Naive thymus-derived CD8-positive, alpha-beta T cell (primary cell): Measurements from ENCODE around the gene TTC23. TPM values are rescaled to one million over a fixed set of nuclear protein-coding genes. Genes with fewer than 3 reads are reported as not detected.

Source experiments
- ATAC-seq, 2 donors: fragments of 150-1000 bp; cut with Tn5 transposase in 1 of 2; sonication (Bioruptor Pico), chemical (Tn5 transposase) in 1 of 2; 1 replicate in 1 of 2; 2 replicates in 1 of 2; pipeline ENCODE4 v1.10.0; 2021; ENCODE audit warnings: mild to moderate bottlenecking in 2 of 2, moderate library complexity in 2 of 2
- POLR2A ChIA-PET: fragments of 350-600 bp; sonication (Branson Sonifier 250); formaldehyde crosslinking; loops from one replicate; lab custom pipeline; 2021; ENCODE audit warnings: antibody characterized with exemption; lab: Charles Lee
- DNase-seq, 10 donors: peaks; one replicate each; pipeline versions ENCODE4 v3.0.0 to v3.0.0-alpha.2; 2020 to 2022
- H3K27ac Mint-ChIP-seq, 10 donors: one replicate each; pipeline ENCODE4 v1.8.0; 2020 to 2022; ENCODE audit warnings: mild to moderate bottlenecking in 10 of 10, mixed read lengths in 10 of 10, moderate library complexity in 4 of 10, inconsistent platforms in 1 of 10
- H3K27me3 Mint-ChIP-seq, 5 donors: one replicate each; pipeline ENCODE4 v1.8.0; 2021 to 2022; ENCODE audit warnings: mixed read lengths in 5 of 5
- H3K36me3 Mint-ChIP-seq, 3 donors: one replicate each; pipeline ENCODE4 v1.8.0; 2020 to 2022; ENCODE audit warnings: mixed read lengths in 3 of 3, mild to moderate bottlenecking in 2 of 3, inconsistent platforms in 1 of 3
- H3K4me1 Mint-ChIP-seq, 4 donors: one replicate each; pipeline ENCODE4 v1.8.0; 2021 to 2022; ENCODE audit warnings: mixed read lengths in 4 of 4
- H3K4me3 Mint-ChIP-seq, 10 donors: one replicate each; pipeline ENCODE4 v1.8.0; 2020 to 2022; ENCODE audit warnings: mild to moderate bottlenecking in 10 of 10, mixed read lengths in 10 of 10, moderate library complexity in 6 of 10, inconsistent platforms in 1 of 10
- H3K9me3 Mint-ChIP-seq, 9 donors: one replicate each; pipeline ENCODE4 v1.8.0; 2020 to 2022; ENCODE audit warnings: mixed read lengths in 9 of 9, mild to moderate bottlenecking in 3 of 9, inconsistent platforms in 1 of 9, moderate library complexity in 1 of 9
- polyA plus RNA-seq, 3 donors: library from polyadenylated mRNA; unstranded; fragments of 300-500 nt; fragmentation: Illumina TruSeq; gene quantifications; one replicate each; pipeline ENCODE4 v1.2.3, GENCODE V29; 2021
- total RNA-seq, 8 experiments: library from RNA in 2 of 8; stranded (reverse) in 2 of 8; gene quantifications; one replicate each; pipeline ENCODE4 v1.2.3 and lab custom pipeline; 2021 to 2026

The TTC23 gene
- total and polyA plus RNA-seq, 5 experiments from 2014 or later, result 0.15 to 0.82 (median 0.38) TPM; not detected in 1

GRCh38 chr15:99165956-99166689 lies 83.3 kb downstream of the TTC23 start:
- no peak overlapping the region for H3K4me3 Mint-ChIP-seq

GRCh38 chr15:99165020-99165790 lies 84.2 kb downstream of the TTC23 start:
- H3K9me3 Mint-ChIP-seq, result no peaks in the 10 kb centered on the region
- POLR2A ChIA-PET, result interaction anchor here (0.6 kb wide), 1 partner anchor 9 kb away, joined by 3 read pairs; no protein-coding TSS in a partner anchor
- peak overlapping the region in 1 of 10 donors; percentile 18 for H3K27ac Mint-ChIP-seq
- ATAC-seq, result no peak
- no peaks in the 10 kb centered on the region for H3K27me3 Mint-ChIP-seq
- DNase-seq, result no peak
- no peaks in the 10 kb centered on the region for H3K36me3 Mint-ChIP-seq
- peaks cover 0 to 10% (median under 1%) of the 10 kb centered on the region in 4 donors for H3K4me1 Mint-ChIP-seq
- H3K4me3 Mint-ChIP-seq, result no peak overlapping the region

More at GRCh38 chr15:99165956-99166689, 83.3 kb downstream of the TTC23 start:
- peaks cover 0 to 10% (median under 1%) of the 10 kb centered on the region in 4 donors for H3K4me1 Mint-ChIP-seq
- DNase-seq (no peak), ATAC-seq (no peak)
- no peaks in the 10 kb centered on the region for H3K27me3 Mint-ChIP-seq
- H3K36me3 Mint-ChIP-seq, result no peaks in the 10 kb centered on the region
- H3K9me3 Mint-ChIP-seq, result no peaks in the 10 kb centered on the region
- POLR2A ChIA-PET, result no interaction called here
- H3K27ac Mint-ChIP-seq, result no peak overlapping the region

- no peak overlapping the region for H3K4me3 Mint-ChIP-seq
- POLR2A ChIA-PET, result no interaction called here
- H3K9me3 Mint-ChIP-seq, result no peaks in the 10 kb centered on the region
- no peak overlapping the region for H3K27ac Mint-ChIP-seq
- ATAC-seq (no peak), DNase-seq (no peak)
- H3K36me3 Mint-ChIP-seq, result no peaks in the 10 kb centered on the region
- peaks cover 0 to 10% (median under 1%) of the 10 kb centered on the region in 4 donors for H3K4me1 Mint-ChIP-seq
- H3K27me3 Mint-ChIP-seq, result peaks cover 0 to 4% (median 0%) of the 10 kb centered on the region in 5 donors
These were observed 85.3 kb downstream of the TTC23 start for GRCh38 chr15:99164119-99164518.

- POLR2A ChIA-PET, result no interaction called here
- no peak overlapping the region for H3K4me3 Mint-ChIP-seq
- DNase-seq, result no peak
- peaks cover 0 to 5% (median 0%) of the 10 kb centered on the region in 5 donors for H3K27me3 Mint-ChIP-seq
- peaks cover 0 to 10% (median under 1%) of the 10 kb centered on the region in 4 donors for H3K4me1 Mint-ChIP-seq
- peak overlapping the region in 1 of 10 donors; percentile 64 for H3K27ac Mint-ChIP-seq
- H3K36me3 Mint-ChIP-seq, result no peaks in the 10 kb centered on the region
- peak in 1 of 2 donors; percentile 44 for ATAC-seq
- no peaks in the 10 kb centered on the region for H3K9me3 Mint-ChIP-seq
These were observed 85.9 kb downstream of the TTC23 start for GRCh38 chr15:99163271-99164062.

GRCh38 chr15:99158626-99159412 lies 90.6 kb downstream of the TTC23 start:
- Mint-ChIP-seq H3K4me3 (peak overlapping the region in 1 of 10 donors; percentile 16), H3K4me1 (peaks cover 0 to 8% (median under 1%) of the 10 kb centered on the region in 4 donors), H3K36me3 (no peaks in the 10 kb centered on the region), H3K27ac (no peak overlapping the region), H3K9me3 (no peaks in the 10 kb centered on the region), H3K27me3 (peaks cover 0 to 5% (median 0%) of the 10 kb centered on the region in 5 donors)
- ATAC-seq (no peak), DNase-seq (no peak)
- POLR2A ChIA-PET, result interaction anchor here (0.6 kb wide), 1 partner anchor 1371 kb away, joined by 3 read pairs; no protein-coding TSS in a partner anchor

- POLR2A ChIA-PET, result interaction anchor here (0.6 kb wide), 1 partner anchor 18 kb away, joined by 4 read pairs; no protein-coding TSS in a partner anchor
- no peak overlapping the region for H3K4me3 Mint-ChIP-seq
- peaks cover 0 to 5% (median 0%) of the 10 kb centered on the region in 5 donors for H3K27me3 Mint-ChIP-seq
These were observed 91.9 kb downstream of the TTC23 start for GRCh38 chr15:99157456-99157855.

GRCh38 chr15:99155961-99156443 lies 93.4 kb downstream of the TTC23 start:
- POLR2A ChIA-PET, result no interaction called here
- no peak for ATAC-seq
- H3K4me3 Mint-ChIP-seq, result no peak overlapping the region

More at GRCh38 chr15:99157456-99157855, 91.9 kb downstream of the TTC23 start:
- H3K4me1 Mint-ChIP-seq, result no peaks in the 10 kb centered on the region
- no peaks in the 10 kb centered on the region for H3K9me3 Mint-ChIP-seq
- ATAC-seq (no peak), DNase-seq (no peak)
- H3K36me3 Mint-ChIP-seq, result no peaks in the 10 kb centered on the region
- no peak overlapping the region for H3K27ac Mint-ChIP-seq

GRCh38 chr15:99154271-99154670 lies 95.1 kb downstream of the TTC23 start:
- Mint-ChIP-seq H3K9me3 (no peaks in the 10 kb centered on the region), H3K36me3 (no peaks in the 10 kb centered on the region), H3K4me1 (no peaks in the 10 kb centered on the region), H3K4me3 (no peak overlapping the region), H3K27ac (no peak overlapping the region), H3K27me3 (peaks cover 0 to 6% (median 0%) of the 10 kb centered on the region in 5 donors)
- POLR2A ChIA-PET, result no interaction called here
- ATAC-seq (no peak), DNase-seq (no peak)

More at GRCh38 chr15:99155961-99156443, 93.4 kb downstream of the TTC23 start:
- H3K36me3 Mint-ChIP-seq, result no peaks in the 10 kb centered on the region
- peaks cover 0 to 8% (median 0%) of the 10 kb centered on the region in 5 donors for H3K27me3 Mint-ChIP-seq
- H3K4me1 Mint-ChIP-seq, result no peaks in the 10 kb centered on the region
- no peak overlapping the region for H3K27ac Mint-ChIP-seq
- H3K9me3 Mint-ChIP-seq, result no peaks in the 10 kb centered on the region
- DNase-seq, result no peak

- peaks cover 0 to 4% (median 0%) of the 10 kb centered on the region in 5 donors for H3K27me3 Mint-ChIP-seq
- POLR2A ChIA-PET, result no interaction called here
- H3K4me3 Mint-ChIP-seq, result no peak overlapping the region
- no peak for ATAC-seq
- no peak overlapping the region for H3K27ac Mint-ChIP-seq
- no peak for DNase-seq
- H3K4me1 Mint-ChIP-seq, result no peaks in the 10 kb centered on the region
- H3K9me3 Mint-ChIP-seq, result no peaks in the 10 kb centered on the region
- no peaks in the 10 kb centered on the region for H3K36me3 Mint-ChIP-seq
These were observed 96.3 kb downstream of the TTC23 start for GRCh38 chr15:99153026-99153535.

- H3K9me3 Mint-ChIP-seq, result no peaks in the 10 kb centered on the region
- H3K4me3 Mint-ChIP-seq, result no peak overlapping the region
- H3K27ac Mint-ChIP-seq, result no peak overlapping the region
- H3K36me3 Mint-ChIP-seq, result no peaks in the 10 kb centered on the region
- POLR2A ChIA-PET, result no interaction called here
- H3K27me3 Mint-ChIP-seq, result peaks cover 0 to 4% (median 0%) of the 10 kb centered on the region in 5 donors
- DNase-seq, result no peak
- ATAC-seq, result no peak
- no peaks in the 10 kb centered on the region for H3K4me1 Mint-ChIP-seq
These were observed 98.2 kb downstream of the TTC23 start for GRCh38 chr15:99151156-99151555.

GRCh38 chr15:99149366-99149765 lies 100.0 kb downstream of the TTC23 start:
- DNase-seq, result no peak
- Mint-ChIP-seq H3K27me3 (peaks cover 0 to 4% (median 0%) of the 10 kb centered on the region in 5 donors), H3K27ac (peak overlapping the region in 1 of 10 donors; percentile 52), H3K4me3 (no peak overlapping the region), H3K9me3 (no peaks in the 10 kb centered on the region), H3K4me1 (no peaks in the 10 kb centered on the region), H3K36me3 (no peaks in the 10 kb centered on the region)
- POLR2A ChIA-PET, result no interaction called here
- no peak for ATAC-seq
